SK-N-SH (cell line): ENCODE data around the gene BABAM2. TPM values are rescaled to one million over a fixed set of nuclear protein-coding genes. Genes with fewer than 3 reads are reported as not detected.

ENCODE experiments used
- CTCF ChIA-PET: fragments of 300-600, 350-600 bp; formaldehyde crosslinking; extraction: SDS; loops from one replicate; lab custom pipeline; 2021; lab: Yijun Ruan, JAX
- POLR2A ChIA-PET: fragments of 350-600 bp; sonication (Branson Sonifier 250); formaldehyde crosslinking; extraction: SDS; loops from one replicate; lab custom pipeline; 2020; ENCODE audit warnings: antibody characterized with exemption, inconsistent platforms; lab: Yijun Ruan, JAX
- DNase-seq: peaks from one replicate; pipeline ENCODE4 v3.0.0; 2012
- H2AFZ ChIP-seq: fragments of 200-600 bp; sonication (generic); 2 replicates; pipeline ENCODE4 v1.8.1; 2016; ENCODE audit warnings: antibody characterized with exemption, mild to moderate bottlenecking, low read depth
- H3F3A ChIP-seq: fragments of 200-600 bp; sonication (generic); replicated peaks from 2 replicates; pipeline ENCODE3; 2016; ENCODE audit warnings: antibody characterized with exemption, mild to moderate bottlenecking; ENCODE audit not compliant: insufficient read depth
- H3K27ac ChIP-seq, 2 experiments: fragments of 200-500 bp in 1 of 2; fragments of 200-600 bp in 1 of 2; sonication (Bioruptor generic) in 1 of 2; sonication (generic), shearing (Covaris generic) in 1 of 2; 2 replicates each; pipeline versions ENCODE4 v1.5.1 to v1.6.1; 2014 to 2016; ENCODE audit warnings: low read depth in 2 of 2, inconsistent platforms in 1 of 2, low read length in 1 of 2, mild to moderate bottlenecking in 1 of 2, mixed read lengths in 1 of 2
- H3K27me3 ChIP-seq: fragments of 200-600 bp; sonication (generic), shearing (Covaris generic); 2 replicates; pipeline ENCODE4 v1.6.1; 2016; ENCODE audit warnings: mixed run types; ENCODE audit not compliant: insufficient read depth
- H3K36me3 ChIP-seq, 2 experiments: fragments of 200-500 bp in 1 of 2; fragments of 200-600 bp in 1 of 2; sonication (Bioruptor generic) in 1 of 2; sonication (generic) in 1 of 2; replicated peaks in 1 of 2; 2 replicates each; pipeline versions ENCODE3 to v1.5.1; 2014 to 2016; ENCODE audit warnings: low read length in 1 of 2, mild to moderate bottlenecking in 1 of 2; ENCODE audit not compliant: insufficient read depth in 2 of 2, control insufficient read depth in 1 of 2
- H3K4me1 ChIP-seq, 2 experiments: fragments of 200-500 bp in 1 of 2; fragments of 200-600 bp in 1 of 2; sonication (Bioruptor generic) in 1 of 2; sonication (generic), shearing (Covaris generic) in 1 of 2; 2 replicates each; pipeline versions ENCODE4 v1.5.1 to v1.6.1; 2014 to 2016; ENCODE audit warnings: low read depth in 1 of 2, low read length in 1 of 2, mixed run types in 1 of 2; ENCODE audit not compliant: insufficient read depth in 2 of 2, control insufficient read depth in 1 of 2
- H3K4me2 ChIP-seq: fragments of 200-600 bp; sonication (generic), shearing (Covaris generic); 2 replicates; pipeline ENCODE4 v1.6.1; 2017; ENCODE audit warnings: mixed run types
- H3K4me3 ChIP-seq, 2 experiments: fragments of 200-500 bp in 1 of 2; fragments of 200-600 bp in 1 of 2; sonication (Bioruptor generic) in 1 of 2; sonication (generic), shearing (Covaris generic) in 1 of 2; 2 replicates each; pipeline versions ENCODE4 v1.5.1 to v1.8.1; 2014 to 2016; ENCODE audit warnings: low read depth in 2 of 2, inconsistent platforms in 1 of 2, low read length in 1 of 2, mild to moderate bottlenecking in 1 of 2, mixed read lengths in 1 of 2, moderate library complexity in 1 of 2
- H3K79me2 ChIP-seq: fragments of 200-600 bp; sonication (generic); 2 replicates; pipeline ENCODE4 v1.8.1; 2017; ENCODE audit warnings: mild to moderate bottlenecking; ENCODE audit not compliant: insufficient read depth
- H3K9ac ChIP-seq: fragments of 200-600 bp; sonication (generic); 2 replicates; pipeline ENCODE4 v1.6.1; 2017; ENCODE audit warnings: mixed run types
- H3K9me2 ChIP-seq: fragments of 200-600 bp; sonication (generic); 2 replicates; pipeline ENCODE4 v1.6.1; 2017; ENCODE audit warnings: mixed run types
- H3K9me3 ChIP-seq: fragments of 200-600 bp; sonication (generic); 2 replicates; pipeline ENCODE4 v1.6.1; 2017; ENCODE audit warnings: mixed run types, mild to moderate bottlenecking, moderate library complexity
- H4K20me1 ChIP-seq: fragments of 200-600 bp; sonication (generic); 2 replicates; pipeline ENCODE4 v1.6.1; 2017; ENCODE audit warnings: mild to moderate bottlenecking, mixed run types; ENCODE audit not compliant: insufficient read depth
- EZH2phosphoT487 ChIP-seq: fragments of 200-600 bp; sonication (generic); IDR thresholded peaks from 2 replicates; pipeline ENCODE4 v1.6.1; 2017; ENCODE audit warnings: low read depth, mixed run types, mild to moderate bottlenecking, antibody characterized with exemption, moderate library complexity, borderline replicate concordance
- FOXM1 ChIP-seq: IDR thresholded peaks from 2 replicates; pipeline ENCODE4 v1.4.0; 2012; ENCODE audit warnings: low read depth, mild to moderate bottlenecking
- GATA2 ChIP-seq: sonication (generic); formaldehyde crosslinking; IDR thresholded peaks from 2 replicates; pipeline ENCODE4 v1.5.0; 2020; ENCODE audit warnings: mild to moderate bottlenecking, missing genetic modification reagents
- MEF2A ChIP-seq: IDR thresholded peaks from 2 replicates; pipeline ENCODE4 v1.4.0; 2012; ENCODE audit warnings: low read depth, borderline replicate concordance
- NRF1 ChIP-seq: IDR thresholded peaks from 2 replicates; pipeline ENCODE4 v1.6.1; 2012; ENCODE audit warnings: low read depth, mild to moderate bottlenecking, low read length
- POLR2AphosphoS5 ChIP-seq: IDR thresholded peaks from 2 replicates; pipeline ENCODE4 v1.6.1; 2012; ENCODE audit warnings: low read depth, low read length
- RCOR1 ChIP-seq: fragments of 150-350 bp; IDR thresholded peaks from 2 replicates; pipeline ENCODE4 v1.6.1; 2017; ENCODE audit warnings: antibody characterized with exemption, low read length
- SIN3A ChIP-seq: IDR thresholded peaks from 2 replicates; pipeline ENCODE4 v1.6.1; 2012; ENCODE audit warnings: low read depth, mild to moderate bottlenecking, low read length, moderate library complexity, borderline replicate concordance
- TAF1 ChIP-seq: IDR thresholded peaks from 2 replicates; pipeline ENCODE4 v1.6.1; 2012; ENCODE audit warnings: low read depth, mild to moderate bottlenecking, low read length, moderate library complexity, borderline replicate concordance
- WGBS: methylation state at CpG from one replicate; pipeline ENCODE4 v1.1.6; 2017; ENCODE audit warnings: low lambda C conversion rate; 5-methylcytosine and 5-hydroxymethylcytosine counted together
- polyA plus RNA-seq, 3 experiments: library from polyadenylated mRNA; depleted of rRNA; stranded (reverse); fragments of >200 nt; gene quantifications; 2 replicates each; pipeline ENCODE4 v1.2.3, GENCODE V29; 2012
- TF ChIP-seq, protein P1 (sequence below): IDR thresholded peaks from 2 replicates; pipeline ENCODE4 v1.4.0; 2012; ENCODE audit warnings: low read depth, borderline replicate concordance
- TF ChIP-seq, protein P2 (sequence below): fragments of 150-350 bp; IDR thresholded peaks from 2 replicates; pipeline ENCODE4 v1.6.1; 2016; ENCODE audit warnings: mild to moderate bottlenecking, low read depth, low read length

BABAM2 gene
- polyA plus RNA-seq, 1 of the 3 experiments (the other 2 are of a cell fraction) = 34.0 TPM

DNA sequence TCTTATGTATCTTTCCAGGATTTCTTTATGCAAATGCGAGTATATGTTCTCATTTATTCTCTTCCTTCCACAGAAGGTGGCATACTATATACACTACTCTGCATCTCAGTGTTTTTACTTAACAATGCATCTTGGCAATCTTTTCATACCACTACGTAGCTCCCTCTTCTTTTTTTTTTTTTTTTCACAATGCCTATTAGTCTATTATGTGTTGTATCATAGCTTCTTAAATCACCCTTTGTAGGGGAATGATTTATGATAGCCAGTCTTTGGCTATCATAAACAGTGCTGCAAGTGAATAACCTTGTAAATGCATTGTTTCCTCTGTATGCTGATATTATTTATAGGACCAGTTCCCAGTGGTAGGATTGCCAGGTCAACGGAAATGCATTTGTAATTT is 204.2 kb downstream of the BABAM2 start:
- no peaks in the 10 kb centered on the region for H3K9me3 ChIP-seq
- H3K9ac ChIP-seq = no peak overlapping the region
- H3F3A ChIP-seq = peaks cover 5% of the 10 kb centered on the region
- H3K4me3 ChIP-seq = no peak overlapping the region
- no peaks in the 10 kb centered on the region for H3K27me3 ChIP-seq
- H3K4me2 ChIP-seq = no peak overlapping the region
- ChIA-PET POLR2A (no interaction called here), CTCF (interaction anchor here (0.6 kb wide), 1 partner anchor 127 kb away, joined by 3 read pairs; no protein-coding TSS in a partner anchor)
- DNase-seq = no peak
- H3K27ac ChIP-seq = no peak overlapping the region
- no peaks in the 10 kb centered on the region; a peak in 2 of 4 replicates for H3K4me1 ChIP-seq
- H2AFZ ChIP-seq = no peak overlapping the region
- WGBS = 90% methylated on average over 3 of the region's 3 CpGs
- H4K20me1 ChIP-seq = no peaks in the 10 kb centered on the region
- no peaks in the 10 kb centered on the region for H3K36me3 ChIP-seq
- TF ChIP-seq RCOR1 (no peak), TAF1 (no peak), EZH2phosphoT487 (no peak), MEF2A (no peak), GATA2 (no peak)
- TF ChIP-seq, protein P1, sequence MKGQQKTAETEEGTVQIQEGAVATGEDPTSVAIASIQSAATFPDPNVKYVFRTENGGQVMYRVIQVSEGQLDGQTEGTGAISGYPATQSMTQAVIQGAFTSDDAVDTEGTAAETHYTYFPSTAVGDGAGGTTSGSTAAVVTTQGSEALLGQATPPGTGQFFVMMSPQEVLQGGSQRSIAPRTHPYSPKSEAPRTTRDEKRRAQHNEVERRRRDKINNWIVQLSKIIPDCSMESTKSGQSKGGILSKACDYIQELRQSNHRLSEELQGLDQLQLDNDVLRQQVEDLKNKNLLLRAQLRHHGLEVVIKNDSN = no peak
- TF ChIP-seq, protein P2, sequence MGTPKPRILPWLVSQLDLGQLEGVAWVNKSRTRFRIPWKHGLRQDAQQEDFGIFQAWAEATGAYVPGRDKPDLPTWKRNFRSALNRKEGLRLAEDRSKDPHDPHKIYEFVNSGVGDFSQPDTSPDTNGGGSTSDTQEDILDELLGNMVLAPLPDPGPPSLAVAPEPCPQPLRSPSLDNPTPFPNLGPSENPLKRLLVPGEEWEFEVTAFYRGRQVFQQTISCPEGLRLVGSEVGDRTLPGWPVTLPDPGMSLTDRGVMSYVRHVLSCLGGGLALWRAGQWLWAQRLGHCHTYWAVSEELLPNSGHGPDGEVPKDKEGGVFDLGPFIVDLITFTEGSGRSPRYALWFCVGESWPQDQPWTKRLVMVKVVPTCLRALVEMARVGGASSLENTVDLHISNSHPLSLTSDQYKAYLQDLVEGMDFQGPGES = no peak
- H3K79me2 ChIP-seq = no peaks in the 10 kb centered on the region
- no peaks in the 10 kb centered on the region for H3K9me2 ChIP-seq

DNA sequence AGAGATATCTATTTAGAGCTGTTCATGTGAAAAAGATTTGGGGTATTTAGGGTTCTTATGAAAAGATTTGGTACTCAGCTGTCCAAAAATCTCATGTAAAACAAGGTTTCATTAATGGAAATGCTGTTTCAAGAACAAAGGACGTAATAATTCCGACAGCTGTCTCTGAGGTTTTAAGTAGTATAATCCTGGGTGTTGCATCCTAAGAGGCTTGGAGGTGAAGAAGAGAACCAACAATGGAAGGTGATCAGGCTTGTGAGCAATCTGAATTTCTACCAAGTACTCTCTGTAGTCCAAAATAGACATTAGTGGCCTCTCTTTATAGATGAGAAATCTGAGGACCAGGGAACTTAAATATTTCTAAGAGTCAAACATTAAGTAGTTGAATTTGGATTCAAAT is 205.1 kb downstream of the BABAM2 start:
- POLR2A ChIA-PET = no interaction called here
- H3K9me3 ChIP-seq = no peaks in the 10 kb centered on the region
- no peak for TF ChIP-seq POLR2AphosphoS5
- no peak for TF ChIP-seq SIN3A
- TF ChIP-seq, protein P1 = no peak
- no peak for TF ChIP-seq NRF1
- TF ChIP-seq FOXM1 = no peak
- TF ChIP-seq, all 33 proteins: peak for 0
- Histone ChIP-seq H3K36me3 (no peaks in the 10 kb centered on the region), H3K27me3 (no peaks in the 10 kb centered on the region), H3K4me2 (no peak overlapping the region), H3K4me1 (no peaks in the 10 kb centered on the region; a peak in 2 of 4 replicates), H3K79me2 (no peaks in the 10 kb centered on the region), H3K9me2 (no peaks in the 10 kb centered on the region), H2AFZ (no peak overlapping the region), H3K27ac (no peak overlapping the region), H4K20me1 (no peaks in the 10 kb centered on the region), H3K4me3 (no peak overlapping the region), H3K9ac (no peak overlapping the region), H3F3A (peaks cover 5% of the 10 kb centered on the region)
- WGBS = 96% methylated on average over 2 of the region's 2 CpGs
- CTCF ChIA-PET = interaction anchor here (1.2 kb wide), 1 partner anchor 16 kb away, joined by 3 read pairs; no protein-coding TSS in a partner anchor
- no peak for DNase-seq
